HG02610 (cell line): ENCODE results near the gene SCFD1.
"Not testable (repeated sequence)": the region's sequence is repeated elsewhere in the genome, so short reads cannot be mapped to it uniquely, and the experiment has no call there.

Source experiments
- ATAC-seq: cut with Tn5 transposase; IDR thresholded peaks from one replicate; pipeline ENCODE4 v1.9.1; 2021; ENCODE audit warnings: mild to moderate bottlenecking, moderate library complexity; ENCODE audit not compliant: unreplicated experiment

SCFD1 gene

GRCh38 chr14:30658645-30659044, 36.5 kb downstream of the SCFD1 start:
- no peak for ATAC-seq

- no peak for ATAC-seq
These were observed 47.5 kb downstream of the SCFD1 start for GRCh38 chr14:30669594-30669993.

- no peak for ATAC-seq
These were observed 51.0 kb downstream of the SCFD1 start for GRCh38 chr14:30673071-30673470.

- ATAC-seq: no peak
These were observed 56.9 kb downstream of the SCFD1 start for GRCh38 chr14:30678926-30679431.

- no peak for ATAC-seq
These were observed 57.9 kb downstream of the SCFD1 start for GRCh38 chr14:30680036-30680435.

- ATAC-seq: not testable (repeated sequence)
These were observed 58.7 kb downstream of the SCFD1 start for GRCh38 chr14:30680776-30681175.

- no peak for ATAC-seq
These were observed 59.7 kb downstream of the SCFD1 start for GRCh38 chr14:30681752-30682355.

- ATAC-seq: not testable (repeated sequence)
These were observed 68.6 kb downstream of the SCFD1 start for GRCh38 chr14:30690487-30691355.

GRCh38 chr14:30691751-30692398, 69.8 kb downstream of the SCFD1 start:
- ATAC-seq: no peak

- no peak for ATAC-seq
These were observed 70.5 kb downstream of the SCFD1 start for GRCh38 chr14:30692669-30693068.

GRCh38 chr14:30698463-30698862, 76.3 kb downstream of the SCFD1 start:
- no peak for ATAC-seq

GRCh38 chr14:30706704-30707103, 84.6 kb downstream of the SCFD1 start:
- ATAC-seq: no peak

- no peak for ATAC-seq
These were observed 86.0 kb downstream of the SCFD1 start for GRCh38 chr14:30708157-30708556.

GRCh38 chr14:30709201-30709600, 87.1 kb downstream of the SCFD1 start:
- no peak for ATAC-seq

GRCh38 chr14:30710876-30711275, 88.8 kb downstream of the SCFD1 start:
- no peak for ATAC-seq

- ATAC-seq: no peak
These were observed 97.0 kb downstream of the SCFD1 start for GRCh38 chr14:30719137-30719536.

GRCh38 chr14:30725763-30726162, 103.6 kb downstream of the SCFD1 start:
- no peak for ATAC-seq

GRCh38 chr14:30728471-30728870, 106.4 kb downstream of the SCFD1 start:
- no peak for ATAC-seq

- ATAC-seq: no peak
These were observed 115.8 kb downstream of the SCFD1 start for GRCh38 chr14:30737916-30738315.

GRCh38 chr14:30738978-30739377, 116.9 kb downstream of the SCFD1 start:
- no peak for ATAC-seq

- ATAC-seq: no peak
These were observed 126.2 kb downstream of the SCFD1 start for GRCh38 chr14:30748343-30748742.
